Chondrocyte (in vitro differentiated cells): Measurements from ENCODE around the gene CHKA. TPM values are rescaled to one million over a fixed set of nuclear protein-coding genes. Genes with fewer than 3 reads are reported as not detected.
A peak's percentile ranks its signal among the peaks of the same experiment; 100 is the strongest.

ENCODE experiments used
- DNase-seq: peaks from one replicate; pipeline ENCODE4 v3.0.0; 2021; ENCODE audit warnings: mixed read lengths, low spot score
- H3K27ac Mint-ChIP-seq: one replicate; pipeline ENCODE4 v1.8.0; 2021; ENCODE audit warnings: mild to moderate bottlenecking, moderate library complexity, mixed read lengths; ENCODE audit not compliant: unreplicated experiment
- H3K27me3 Mint-ChIP-seq: 2 replicates; pipeline ENCODE4 v1.8.0; 2021; ENCODE audit warnings: low read depth, mixed read lengths
- H3K36me3 Mint-ChIP-seq: 2 replicates; pipeline ENCODE4 v1.8.0; 2021; ENCODE audit warnings: low read depth, mixed read lengths
- H3K4me1 Mint-ChIP-seq: 2 replicates; pipeline ENCODE4 v1.8.0; 2021; ENCODE audit warnings: low read depth, mild to moderate bottlenecking, mixed read lengths
- H3K4me3 Mint-ChIP-seq: one replicate; pipeline ENCODE4 v1.8.0; 2021; ENCODE audit warnings: mild to moderate bottlenecking, moderate library complexity, mixed read lengths; ENCODE audit not compliant: unreplicated experiment
- H3K9me3 Mint-ChIP-seq: 2 replicates; pipeline ENCODE4 v1.8.0; 2021; ENCODE audit warnings: low read depth, mixed read lengths
- CTCF ChIP-seq: fragments of 200-600 bp; sonication (generic); IDR thresholded peaks from 2 replicates; pipeline ENCODE4 v1.5.0; 2021; ENCODE audit warnings: antibody characterized with exemption, mild to moderate bottlenecking, moderate library complexity
- total RNA-seq: library from RNA; stranded (reverse); gene quantifications from 3 replicates; pipeline ENCODE4 v1.2.1, GENCODE V29; 2021

CHKA gene
- total RNA-seq, 1 donor from 2014 or later: 21.0 TPM

- Mint-ChIP-seq H3K4me1 (peaks cover 20% of the 10 kb centered on the region), H3K4me3 (no peak overlapping the region), H3K36me3 (no peaks in the 10 kb centered on the region), H3K27me3 (no peaks in the 10 kb centered on the region), H3K27ac (no peak overlapping the region), H3K9me3 (no peaks in the 10 kb centered on the region)
- peak; percentile 83 for DNase-seq
- TF ChIP-seq CTCF: no peak
These were observed 77.6 kb downstream of the CHKA start for GRCh38 chr11:68043349-68044144.

- H3K27me3 Mint-ChIP-seq: no peaks in the 10 kb centered on the region
- no peak overlapping the region for H3K27ac Mint-ChIP-seq
- no peak overlapping the region for H3K4me3 Mint-ChIP-seq
- peak; percentile 87 for DNase-seq
- no peaks in the 10 kb centered on the region for H3K36me3 Mint-ChIP-seq
- peaks cover 21% of the 10 kb centered on the region for H3K4me1 Mint-ChIP-seq
- H3K9me3 Mint-ChIP-seq: no peaks in the 10 kb centered on the region
- TF ChIP-seq CTCF: no peak
These were observed 78.2 kb downstream of the CHKA start for GRCh38 chr11:68043029-68043348.

GRCh38 chr11:68042219-68043028, 78.8 kb downstream of the CHKA start:
- Mint-ChIP-seq H3K27me3 (no peaks in the 10 kb centered on the region), H3K27ac (peak overlapping the region; percentile 45), H3K4me3 (no peak overlapping the region), H3K4me1 (peaks cover 24% of the 10 kb centered on the region), H3K9me3 (no peaks in the 10 kb centered on the region), H3K36me3 (no peaks in the 10 kb centered on the region)
- no peak for TF ChIP-seq CTCF
- peak; percentile 90 for DNase-seq

- Mint-ChIP-seq H3K27ac (peak overlapping the region; percentile 27), H3K9me3 (no peaks in the 10 kb centered on the region), H3K27me3 (no peaks in the 10 kb centered on the region), H3K4me1 (peaks cover 24% of the 10 kb centered on the region), H3K4me3 (no peak overlapping the region), H3K36me3 (no peaks in the 10 kb centered on the region)
- peak; percentile 72 for DNase-seq
- no peak for TF ChIP-seq CTCF
These were observed 79.5 kb downstream of the CHKA start for GRCh38 chr11:68041617-68042218.

GRCh38 chr11:68040957-68041591, 80.1 kb downstream of the CHKA start:
- H3K4me1 Mint-ChIP-seq: peaks cover 24% of the 10 kb centered on the region
- TF ChIP-seq CTCF: no peak
- no peaks in the 10 kb centered on the region for H3K27me3 Mint-ChIP-seq
- DNase-seq: peak; percentile 90
- H3K36me3 Mint-ChIP-seq: no peaks in the 10 kb centered on the region
- H3K9me3 Mint-ChIP-seq: no peaks in the 10 kb centered on the region
- H3K27ac Mint-ChIP-seq: peak overlapping the region; percentile 85
- peak overlapping the region; percentile 72 for H3K4me3 Mint-ChIP-seq
